ENCODE measurements around the gene PODXL2. TPM values are rescaled to one million over a fixed set of nuclear protein-coding genes. Genes with fewer than 3 reads are reported as not detected.

PODXL2 gene
- polyA plus RNA-seq, 1 donor (not counting 4 experiments of a cell fraction or from before 2014, with no cell fraction given) = 1.6 TPM

DNA sequence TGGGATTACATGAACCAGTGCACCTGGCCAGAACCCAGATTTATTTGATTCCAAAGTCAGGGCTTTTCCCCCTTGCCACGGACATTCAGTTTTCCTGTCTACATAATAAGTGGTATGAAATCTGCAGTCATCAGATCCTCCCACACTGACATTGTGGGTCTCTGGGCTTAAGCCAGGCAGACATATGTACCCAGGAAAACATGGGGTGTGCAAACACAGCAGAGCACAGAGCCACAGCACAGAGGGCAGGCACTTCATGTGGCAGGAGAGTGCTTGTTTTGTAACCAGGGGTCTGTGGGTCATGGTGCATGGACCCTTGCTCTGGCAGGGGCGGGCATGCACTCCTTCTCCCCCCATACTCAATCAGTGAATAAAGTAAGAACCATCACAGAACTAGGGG, 37.7 kb downstream of the PODXL2 start:
- no peaks in the 10 kb centered on the region for H4K20me1 ChIP-seq (ENCODE audit: control insufficient read depth, extremely low read depth, insufficient read depth, low read length)
- no peak overlapping the region for H3K4me2 ChIP-seq (ENCODE audit: control insufficient read depth, extremely low read depth, insufficient read depth, low read depth, low read length)
- no peaks in the 10 kb centered on the region for H3K9me3 ChIP-seq (ENCODE audit: control insufficient read depth, low read depth, low read length)
- no peak overlapping the region for H2AFZ ChIP-seq (ENCODE audit: control insufficient read depth, low read length)
- no peaks in the 10 kb centered on the region for H3K4me1 ChIP-seq (ENCODE audit: control insufficient read depth, extremely low read depth, insufficient read depth, low read length)
- H3K27ac ChIP-seq (ENCODE audit: control insufficient read depth, insufficient read depth, low read length) = no peak overlapping the region
- no peaks in the 10 kb centered on the region for H3K79me2 ChIP-seq (ENCODE audit: control insufficient read depth, insufficient read depth, low read length)
- dilution Hi-C loops (cut with MboI; ENCODE audit: extremely low pct_ligation_motif_present, low sequenced_read_pairs) = no loop called here
- no peaks in the 10 kb centered on the region for H3K27me3 ChIP-seq (ENCODE audit: control insufficient read depth, extremely low read depth, insufficient read depth, low read length)
- no peak overlapping the region for H3K4me3 ChIP-seq (ENCODE audit: control insufficient read depth in 2 of 3, extremely low read depth in 1 of 3, insufficient read depth in 2 of 3, low read depth in 1 of 3, low read length in 3 of 3)
- FAIRE-seq (no peak), DNase-seq (ENCODE audit: low read depth, low spot score) (no peak)
- no peaks in the 10 kb centered on the region for H3K9me1 ChIP-seq (ENCODE audit: control insufficient read depth, extremely low read depth, insufficient read depth, low read length)
- H3K9ac ChIP-seq (ENCODE audit: control insufficient read depth, extremely low read depth, insufficient read depth, low read length) = no peak overlapping the region
- H3K36me3 ChIP-seq (ENCODE audit: control insufficient read depth in 2 of 2, extremely low read depth in 1 of 2, insufficient read depth in 2 of 2, low read length in 2 of 2) = no peaks in the 10 kb centered on the region
- TF ChIP-seq, protein P1, sequence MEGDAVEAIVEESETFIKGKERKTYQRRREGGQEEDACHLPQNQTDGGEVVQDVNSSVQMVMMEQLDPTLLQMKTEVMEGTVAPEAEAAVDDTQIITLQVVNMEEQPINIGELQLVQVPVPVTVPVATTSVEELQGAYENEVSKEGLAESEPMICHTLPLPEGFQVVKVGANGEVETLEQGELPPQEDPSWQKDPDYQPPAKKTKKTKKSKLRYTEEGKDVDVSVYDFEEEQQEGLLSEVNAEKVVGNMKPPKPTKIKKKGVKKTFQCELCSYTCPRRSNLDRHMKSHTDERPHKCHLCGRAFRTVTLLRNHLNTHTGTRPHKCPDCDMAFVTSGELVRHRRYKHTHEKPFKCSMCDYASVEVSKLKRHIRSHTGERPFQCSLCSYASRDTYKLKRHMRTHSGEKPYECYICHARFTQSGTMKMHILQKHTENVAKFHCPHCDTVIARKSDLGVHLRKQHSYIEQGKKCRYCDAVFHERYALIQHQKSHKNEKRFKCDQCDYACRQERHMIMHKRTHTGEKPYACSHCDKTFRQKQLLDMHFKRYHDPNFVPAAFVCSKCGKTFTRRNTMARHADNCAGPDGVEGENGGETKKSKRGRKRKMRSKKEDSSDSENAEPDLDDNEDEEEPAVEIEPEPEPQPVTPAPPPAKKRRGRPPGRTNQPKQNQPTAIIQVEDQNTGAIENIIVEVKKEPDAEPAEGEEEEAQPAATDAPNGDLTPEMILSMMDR (optimal IDR thresholded peaks at IDR 0.05 in 1 of 3, IDR thresholded peaks at IDR 0.05 in 1 of 3, conservative IDR thresholded peaks at IDR 0.05 in 1 of 3; ENCODE audit: extremely low read depth in 1 of 3, insufficient read depth in 2 of 3, low read length in 3 of 3) = no peak
- no peak for TF ChIP-seq EZH2 (IDR thresholded peaks at IDR 0.05; ENCODE audit: low read length)

DNA sequence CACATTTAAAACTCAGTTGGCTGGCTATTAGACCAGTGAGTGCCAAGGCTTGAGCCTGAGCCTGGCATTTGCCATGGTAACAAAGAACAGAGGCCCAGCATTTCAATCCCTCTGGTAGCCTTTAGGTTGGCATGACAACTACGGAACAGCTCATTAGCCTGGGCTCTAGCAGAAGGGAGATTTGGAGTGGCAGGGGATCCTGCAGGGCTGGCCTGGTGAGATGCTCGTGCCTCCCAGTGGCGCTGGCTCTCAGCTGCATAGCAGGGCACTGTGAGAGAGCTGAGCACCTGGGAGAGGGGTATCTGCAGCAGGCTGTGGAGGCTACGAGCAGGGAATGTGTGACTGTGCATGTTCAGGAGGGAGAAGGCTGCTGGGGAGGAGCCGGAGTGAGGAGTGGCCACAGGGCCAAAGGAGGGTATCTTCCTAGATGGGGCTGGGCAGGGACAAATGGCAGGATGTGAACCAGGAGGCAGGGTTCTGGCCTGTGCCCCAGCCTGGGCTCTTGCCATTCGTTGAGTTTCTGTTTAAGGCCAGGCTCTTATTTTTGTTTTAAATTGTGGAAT, 38.2 kb downstream of the PODXL2 start:
- no peak overlapping the region for H2AFZ ChIP-seq (ENCODE audit: control insufficient read depth, low read length)
- H3K27me3 ChIP-seq (ENCODE audit: control insufficient read depth, extremely low read depth, insufficient read depth, low read length) = no peaks in the 10 kb centered on the region
- no peak for DNase-seq (ENCODE audit: low read depth, low spot score)
- H3K4me2 ChIP-seq (ENCODE audit: control insufficient read depth, extremely low read depth, insufficient read depth, low read depth, low read length) = no peak overlapping the region
- H3K9me3 ChIP-seq (ENCODE audit: control insufficient read depth, low read depth, low read length) = no peaks in the 10 kb centered on the region
- no peak overlapping the region for H3K9ac ChIP-seq (ENCODE audit: control insufficient read depth, extremely low read depth, insufficient read depth, low read length)
- no peaks in the 10 kb centered on the region for H4K20me1 ChIP-seq (ENCODE audit: control insufficient read depth, extremely low read depth, insufficient read depth, low read length)
- H3K36me3 ChIP-seq (ENCODE audit: control insufficient read depth in 2 of 2, extremely low read depth in 1 of 2, insufficient read depth in 2 of 2, low read length in 2 of 2) = no peaks in the 10 kb centered on the region
- no peak for FAIRE-seq
- no peak overlapping the region for H3K27ac ChIP-seq (ENCODE audit: control insufficient read depth, insufficient read depth, low read length)
- no peak overlapping the region for H3K4me3 ChIP-seq (ENCODE audit: control insufficient read depth in 2 of 3, extremely low read depth in 1 of 3, insufficient read depth in 2 of 3, low read depth in 1 of 3, low read length in 3 of 3)
- dilution Hi-C loops (cut with MboI; ENCODE audit: extremely low pct_ligation_motif_present, low sequenced_read_pairs) = no loop called here
- no peak for TF ChIP-seq EZH2 (IDR thresholded peaks at IDR 0.05; ENCODE audit: low read length)
- TF ChIP-seq, protein P1 (optimal IDR thresholded peaks at IDR 0.05 in 1 of 3, IDR thresholded peaks at IDR 0.05 in 1 of 3, conservative IDR thresholded peaks at IDR 0.05 in 1 of 3; ENCODE audit: extremely low read depth in 1 of 3, insufficient read depth in 2 of 3, low read length in 3 of 3) = no peak
- H3K4me1 ChIP-seq (ENCODE audit: control insufficient read depth, extremely low read depth, insufficient read depth, low read length) = peaks cover 4% of the 10 kb centered on the region
- H3K79me2 ChIP-seq (ENCODE audit: control insufficient read depth, insufficient read depth, low read length) = no peaks in the 10 kb centered on the region
- no peaks in the 10 kb centered on the region for H3K9me1 ChIP-seq (ENCODE audit: control insufficient read depth, extremely low read depth, insufficient read depth, low read length)

Data from keratinocyte (primary cell).